HUES6 (cell line): ENCODE measurements around the gene NACC1.

Experiments used
- H3K27ac ChIP-seq: 2 replicates; pipeline ENCODE4 v1.7.0; 2013; ENCODE audit warnings: low read depth, mild to moderate bottlenecking, low read length, inconsistent platforms
- H3K27me3 ChIP-seq: 2 replicates; pipeline ENCODE4 v1.6.1; 2013; ENCODE audit warnings: low read length; ENCODE audit not compliant: control insufficient read depth, insufficient read depth
- H3K36me3 ChIP-seq: 2 replicates; pipeline ENCODE4 v1.6.1; 2013; ENCODE audit warnings: low read length; ENCODE audit not compliant: control insufficient read depth, insufficient read depth
- H3K4me1 ChIP-seq: 2 replicates; pipeline ENCODE4 v1.6.1; 2013; ENCODE audit warnings: low read length; ENCODE audit not compliant: control insufficient read depth, insufficient read depth
- H3K4me3 ChIP-seq: 2 replicates; pipeline ENCODE4 v1.5.1; 2013; ENCODE audit warnings: low read depth, low read length
- H3K9ac ChIP-seq: one replicate; pipeline ENCODE4 v1.6.1; 2013; ENCODE audit warnings: mild to moderate bottlenecking, low read length
- H3K9me3 ChIP-seq: 2 replicates; pipeline ENCODE4 v1.6.1; 2013; ENCODE audit warnings: low read depth, low read length; ENCODE audit not compliant: control insufficient read depth, insufficient read depth

The NACC1 gene

GRCh38 chr19:13117772-13118423, at the start of gene NACC1:
Gene NACC1 (plus strand): TSS chr19:13118264. CDS start chr19:13135208, 16,944 bp downstream.
- peak within 1 kb of the TSS; percentile 98 for H3K27ac ChIP-seq
- H3K9me3 ChIP-seq, result no peaks in the 10 kb centered on the region
- H3K4me3 ChIP-seq, result peak within 1 kb of the TSS; percentile 94
- no peaks in the 10 kb centered on the region for H3K27me3 ChIP-seq
- peak within 1 kb of the TSS; percentile 99 for H3K9ac ChIP-seq
- H3K4me1 ChIP-seq, result peaks cover 34% of the 10 kb centered on the region
- peaks cover 27% of the 10 kb centered on the region for H3K36me3 ChIP-seq

GRCh38 chr19:13069415-13070359, 48.4 kb upstream of the NACC1 start:
- no peak overlapping the region for H3K9ac ChIP-seq

GRCh38 chr19:13070425-13071140, 47.5 kb upstream of the NACC1 start:
- Histone ChIP-seq H3K27me3 (peaks cover 32% of the 10 kb centered on the region; the same call in 1 of the 2 replicates), H3K36me3 (no peaks in the 10 kb centered on the region), H3K9ac (no peak overlapping the region), H3K4me1 (peaks cover 7% of the 10 kb centered on the region; the same call in 1 of the 2 replicates), H3K4me3 (no peak overlapping the region), H3K27ac (no peak overlapping the region), H3K9me3 (no peaks in the 10 kb centered on the region)

More at GRCh38 chr19:13069415-13070359, 48.4 kb upstream of the NACC1 start:
- no peak overlapping the region for H3K4me3 ChIP-seq
- peaks cover 7% of the 10 kb centered on the region; the same call in 1 of the 2 replicates for H3K4me1 ChIP-seq
- H3K9me3 ChIP-seq, result no peaks in the 10 kb centered on the region
- no peaks in the 10 kb centered on the region for H3K36me3 ChIP-seq
- H3K27ac ChIP-seq, result no peak overlapping the region
- peaks cover 31% of the 10 kb centered on the region; the same call in 1 of the 2 replicates for H3K27me3 ChIP-seq

GRCh38 chr19:13071444-13072187, 46.4 kb upstream of the NACC1 start:
- no peak overlapping the region for H3K4me3 ChIP-seq
- peaks cover 13% of the 10 kb centered on the region; the same call in 1 of the 2 replicates for H3K4me1 ChIP-seq
- H3K9ac ChIP-seq, result no peak overlapping the region
- H3K27me3 ChIP-seq, result peaks cover 39% of the 10 kb centered on the region; the same call in 1 of the 2 replicates
- H3K9me3 ChIP-seq, result no peaks in the 10 kb centered on the region
- no peak overlapping the region for H3K27ac ChIP-seq
- H3K36me3 ChIP-seq, result no peaks in the 10 kb centered on the region

DNA sequence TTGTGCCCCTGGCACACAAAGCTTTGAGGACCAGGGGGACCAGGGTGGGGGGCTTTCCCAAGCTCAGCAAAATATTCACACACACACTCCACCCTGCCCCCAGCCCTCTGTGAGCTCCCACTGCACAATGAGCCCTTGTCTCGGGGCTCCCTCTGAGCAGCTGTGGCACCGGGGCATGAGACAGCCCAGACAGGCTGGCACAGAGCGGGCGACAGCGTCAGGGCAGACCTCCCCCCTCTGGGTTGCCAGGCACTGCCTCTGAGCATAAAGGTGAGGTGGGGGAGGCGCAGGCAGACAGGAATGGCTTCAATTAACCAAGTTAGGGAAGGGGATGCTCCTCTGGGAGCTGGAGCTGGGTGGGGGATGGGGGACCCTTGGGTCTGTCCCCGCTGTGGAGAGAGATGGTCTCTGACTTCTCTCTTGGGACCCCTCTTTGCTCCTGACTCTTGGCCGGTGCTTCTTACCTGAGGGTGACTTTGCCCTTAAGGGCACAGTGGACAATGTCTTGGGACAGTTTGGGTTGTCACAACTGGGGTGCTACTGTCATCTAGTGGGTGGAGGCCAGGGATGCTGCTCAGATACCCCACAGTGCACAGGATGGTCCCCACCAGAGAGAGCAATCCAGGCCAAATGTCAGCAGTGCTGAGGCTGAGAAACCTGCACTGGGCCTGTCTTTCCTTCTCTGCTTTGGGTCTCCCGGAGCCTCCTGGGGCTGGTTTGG, 45.7 kb upstream of the NACC1 start:
- Histone ChIP-seq H3K4me1 (peaks cover 20% of the 10 kb centered on the region), H3K4me3 (no peak overlapping the region), H3K36me3 (no peaks in the 10 kb centered on the region), H3K27ac (no peak overlapping the region), H3K9ac (no peak overlapping the region), H3K27me3 (peaks cover 43% of the 10 kb centered on the region; the same call in 1 of the 2 replicates), H3K9me3 (no peaks in the 10 kb centered on the region)

GRCh38 chr19:13073263-13073662, 44.8 kb upstream of the NACC1 start:
- no peak overlapping the region for H3K27ac ChIP-seq

GRCh38 chr19:13074378-13074777, 43.7 kb upstream of the NACC1 start:
- H3K27me3 ChIP-seq, result peaks cover 33% of the 10 kb centered on the region
- H3K36me3 ChIP-seq, result no peaks in the 10 kb centered on the region
- H3K9ac ChIP-seq, result no peak overlapping the region
- H3K9me3 ChIP-seq, result no peaks in the 10 kb centered on the region
- H3K27ac ChIP-seq, result no peak overlapping the region
- no peak overlapping the region for H3K4me3 ChIP-seq
- H3K4me1 ChIP-seq, result peaks cover 40% of the 10 kb centered on the region

More at GRCh38 chr19:13073263-13073662, 44.8 kb upstream of the NACC1 start:
- H3K4me3 ChIP-seq, result no peak overlapping the region
- H3K9ac ChIP-seq, result no peak overlapping the region
- H3K9me3 ChIP-seq, result no peaks in the 10 kb centered on the region
- peaks cover 29% of the 10 kb centered on the region for H3K4me1 ChIP-seq
- H3K36me3 ChIP-seq, result no peaks in the 10 kb centered on the region
- H3K27me3 ChIP-seq, result peaks cover 40% of the 10 kb centered on the region; the same call in 1 of the 2 replicates

GRCh38 chr19:13076320-13076719, 41.7 kb upstream of the NACC1 start:
- Histone ChIP-seq H3K36me3 (no peaks in the 10 kb centered on the region), H3K4me3 (no peak overlapping the region), H3K27ac (no peak overlapping the region), H3K4me1 (peaks cover 38% of the 10 kb centered on the region), H3K9me3 (no peaks in the 10 kb centered on the region), H3K27me3 (peaks cover 24% of the 10 kb centered on the region), H3K9ac (no peak overlapping the region)

- H3K9ac ChIP-seq, result no peak overlapping the region
- peaks cover 23% of the 10 kb centered on the region for H3K27me3 ChIP-seq
- no peaks in the 10 kb centered on the region for H3K36me3 ChIP-seq
- H3K27ac ChIP-seq, result no peak overlapping the region
- H3K9me3 ChIP-seq, result no peaks in the 10 kb centered on the region
- peaks cover 38% of the 10 kb centered on the region for H3K4me1 ChIP-seq
- no peak overlapping the region for H3K4me3 ChIP-seq
These were observed 41.3 kb upstream of the NACC1 start for GRCh38 chr19:13076787-13077186.
